SK-N-MC (cell line): Measurements from ENCODE around the gene PIK3C2G.

ENCODE experiments used
- EZH2 ChIP-seq: fragments of 200-600 bp; sonication (generic); IDR thresholded peaks from one replicate; pipeline ENCODE4 v1.6.1; 2017; ENCODE audit warnings: antibody characterized with exemption
- FOXP2 ChIP-seq: optimal IDR thresholded peaks from 2 replicates; pipeline ENCODE3; 2011; ENCODE audit warnings: mild to moderate bottlenecking, moderate library complexity; ENCODE audit not compliant: insufficient read depth; ENCODE audit errors: extremely low read length, control extremely low read depth
- POLR2AphosphoS5 ChIP-seq: IDR thresholded peaks from 2 replicates; pipeline ENCODE4 v1.6.1; 2012; ENCODE audit warnings: mild to moderate bottlenecking, low read depth, low read length, borderline replicate concordance

- no peak for TF ChIP-seq POLR2AphosphoS5
- no peak for TF ChIP-seq EZH2
- no peak for TF ChIP-seq FOXP2
Measured at GRCh38 chr12:18280728-18281127, 19.4 kb downstream of the PIK3C2G start.
